H1 (cell line): ENCODE results near the gene LCE1D. TPM values are rescaled to one million over a fixed set of nuclear protein-coding genes. Genes with fewer than 3 reads are reported as not detected.

Source experiments
- CTCF ChIA-PET: fragments of 300-600 bp; sonication (Branson Sonifier 250); formaldehyde crosslinking; loops from one replicate; lab custom pipeline; 2021; ENCODE audit not compliant: partially characterized antibody; lab: Charles Lee
- POLR2A ChIA-PET: fragments of 300-600 bp; sonication (Branson Sonifier 250); formaldehyde crosslinking; loops from one replicate; lab custom pipeline; 2021; ENCODE audit warnings: inconsistent platforms; ENCODE audit not compliant: partially characterized antibody; lab: Charles Lee
- DNase-seq, 2 experiments: peaks; one replicate each; pipeline versions ENCODE4 v3.0.0 to v3.0.0-alpha.2; 2010 to 2022; ENCODE audit warnings: low spot score in 2 of 2, low read depth in 1 of 2, mixed read lengths in 1 of 2
- FAIRE-seq: peaks from 2 replicates; lab custom pipeline; 2011; peaks lifted over from hg19 to GRCh38; lab: Jason Lieb, UNC
- H2AFZ ChIP-seq: 2 replicates; pipeline ENCODE4 v1.8.1; 2012; ENCODE audit warnings: low read length, inconsistent platforms
- H2AK5ac ChIP-seq: 2 replicates; pipeline ENCODE4 v1.6.1; 2013; ENCODE audit warnings: low read depth, low read length
- H2BK120ac ChIP-seq: replicated peaks from 2 replicates; pipeline ENCODE3; 2013; ENCODE audit warnings: low read depth, low read length, inconsistent platforms
- H2BK12ac ChIP-seq: 2 replicates; pipeline ENCODE4 v1.6.1; 2013; ENCODE audit warnings: low read depth, low read length
- H2BK15ac ChIP-seq: 2 replicates; pipeline ENCODE4 v1.6.1; 2013; ENCODE audit warnings: low read length
- H2BK20ac ChIP-seq: 2 replicates; pipeline ENCODE4 v1.6.1; 2013; ENCODE audit warnings: low read length
- H2BK5ac ChIP-seq: 2 replicates; pipeline ENCODE4 v1.6.1; 2013; ENCODE audit warnings: low read depth, low read length
- H3K14ac ChIP-seq: 2 replicates; pipeline ENCODE4 v1.6.1; 2013; ENCODE audit warnings: inconsistent platforms; ENCODE audit not compliant: insufficient read length
- H3K18ac ChIP-seq: 2 replicates; pipeline ENCODE4 v1.6.1; 2013; ENCODE audit warnings: low read length; ENCODE audit errors: extremely low read depth
- H3K23ac ChIP-seq: 2 replicates; pipeline ENCODE4 v1.6.1; 2013; ENCODE audit warnings: inconsistent platforms; ENCODE audit not compliant: insufficient read length
- H3K23me2 ChIP-seq: 2 replicates; pipeline ENCODE4 v1.6.1; 2013; ENCODE audit warnings: low read depth, low read length
- H3K27ac ChIP-seq: 2 replicates; pipeline ENCODE4 v1.6.1; 2011; ENCODE audit warnings: low read depth, low read length, inconsistent platforms
- H3K27me3 ChIP-seq, 4 experiments: replicated peaks in 1 of 4; 1 replicate in 1 of 4; 2 replicates in 3 of 4; pipeline versions ENCODE4 v1.6.1 to v1.8.1; 2011 to 2013; ENCODE audit warnings: low read length in 3 of 4, mild to moderate bottlenecking in 3 of 4, inconsistent platforms in 2 of 4, mixed read lengths in 2 of 4, moderate library complexity in 1 of 4; ENCODE audit not compliant: control insufficient read depth in 3 of 4, insufficient read depth in 3 of 4; ENCODE audit errors: extremely low read depth in 1 of 4
- H3K36me3 ChIP-seq, 4 experiments: 2 replicates each; pipeline versions ENCODE4 v1.6.1 to v1.8.1; 2011 to 2013; ENCODE audit warnings: mild to moderate bottlenecking in 4 of 4, low read length in 3 of 4, moderate library complexity in 2 of 4, control low read depth in 1 of 4, inconsistent platforms in 1 of 4; ENCODE audit not compliant: insufficient read depth in 4 of 4, control insufficient read depth in 2 of 4
- H3K4ac ChIP-seq: replicated peaks from 2 replicates; pipeline ENCODE3; 2013; ENCODE audit warnings: low read length, low read depth, mixed read lengths, inconsistent platforms; ENCODE audit not compliant: insufficient read length
- H3K4me1 ChIP-seq, 4 experiments: replicated peaks in 1 of 4; 1 replicate in 1 of 4; 2 replicates in 3 of 4; pipeline versions ENCODE4 v1.6.1 to v1.8.1; 2011 to 2013; ENCODE audit warnings: low read length in 3 of 4, inconsistent platforms in 2 of 4, mixed read lengths in 1 of 4; ENCODE audit not compliant: insufficient read depth in 4 of 4, control insufficient read depth in 3 of 4
- H3K4me2 ChIP-seq, 2 experiments: 2 replicates each; pipeline versions ENCODE4 v1.6.1 to v1.8.1; 2011 to 2013; ENCODE audit warnings: low read depth in 2 of 2, low read length in 2 of 2, control low read depth in 1 of 2, inconsistent platforms in 1 of 2, mild to moderate bottlenecking in 1 of 2; ENCODE audit not compliant: insufficient read depth in 1 of 2
- H3K4me3 ChIP-seq, 4 experiments: fragments of 200-600, 300-600 bp in 1 of 4; sonication (generic), shearing (Covaris generic), sonication (Bioruptor Twin) in 1 of 4; 2 replicates each; pipeline versions ENCODE4 v1.5.1 to v1.8.1; 2011 to 2016; ENCODE audit warnings: low read length in 4 of 4, low read depth in 3 of 4, control low read depth in 2 of 4, inconsistent platforms in 2 of 4, mild to moderate bottlenecking in 2 of 4, mixed read lengths in 1 of 4, moderate library complexity in 1 of 4; ENCODE audit not compliant: insufficient read depth in 2 of 4; ENCODE audit errors: extremely low read depth in 1 of 4
- H3K56ac ChIP-seq: replicated peaks from 2 replicates; pipeline ENCODE3; 2013; ENCODE audit warnings: low read depth, mild to moderate bottlenecking, mixed read lengths, low read length, inconsistent platforms; ENCODE audit not compliant: insufficient read length
- H3K79me1 ChIP-seq: 2 replicates; pipeline ENCODE4 v1.6.1; 2013; ENCODE audit warnings: low read depth, low read length, control low read depth
- H3K79me2 ChIP-seq, 2 experiments: 2 replicates each; pipeline versions ENCODE4 v1.6.1 to v1.8.1; 2012 to 2013; ENCODE audit warnings: low read length in 2 of 2, mild to moderate bottlenecking in 2 of 2, inconsistent platforms in 1 of 2; ENCODE audit not compliant: insufficient read depth in 2 of 2, control insufficient read depth in 1 of 2
- H3K9ac ChIP-seq, 4 experiments: replicated peaks in 1 of 4; 1 replicate in 1 of 4; 2 replicates in 3 of 4; pipeline versions ENCODE4 v1.6.1 to v1.8.1; 2011 to 2013; ENCODE audit warnings: low read depth in 3 of 4, low read length in 3 of 4, control low read depth in 2 of 4, mild to moderate bottlenecking in 2 of 4, moderate library complexity in 2 of 4, inconsistent platforms in 1 of 4; ENCODE audit errors: extremely low read depth in 1 of 4
- H3K9me3 ChIP-seq, 2 experiments: 2 replicates each; pipeline versions ENCODE4 v1.6.1 to v1.8.1; 2012 to 2013; ENCODE audit warnings: mild to moderate bottlenecking in 2 of 2, moderate library complexity in 2 of 2, control low read depth in 1 of 2, inconsistent platforms in 1 of 2, low read depth in 1 of 2, low read length in 1 of 2, mixed read lengths in 1 of 2; ENCODE audit not compliant: insufficient read depth in 2 of 2
- H4K20me1 ChIP-seq, 2 experiments: replicated peaks in 1 of 2; 2 replicates each; pipeline versions ENCODE3 to v1.8.1; 2011 to 2013; ENCODE audit warnings: inconsistent platforms in 2 of 2, low read length in 2 of 2, mild to moderate bottlenecking in 1 of 2; ENCODE audit not compliant: insufficient read depth in 2 of 2, control insufficient read depth in 1 of 2
- H4K5ac ChIP-seq: 2 replicates; pipeline ENCODE4 v1.6.1; 2013; ENCODE audit warnings: low read length, low read depth, mixed read lengths, inconsistent platforms; ENCODE audit not compliant: insufficient read length
- H4K8ac ChIP-seq: 2 replicates; pipeline ENCODE4 v1.8.0; 2013; ENCODE audit warnings: mild to moderate bottlenecking, moderate library complexity, low read length, inconsistent platforms; ENCODE audit not compliant: insufficient read depth; ENCODE audit errors: extremely low read depth
- H4K91ac ChIP-seq: replicated peaks from 2 replicates; pipeline ENCODE3; 2013; ENCODE audit warnings: low read length, mixed read lengths, inconsistent platforms; ENCODE audit not compliant: insufficient read length
- SUZ12 ChIP-seq: fragments of 200-600 bp; sonication (generic); IDR thresholded peaks from 2 replicates; pipeline ENCODE4 v1.6.1; 2012; ENCODE audit warnings: mild to moderate bottlenecking, inconsistent platforms, low read length, moderate library complexity, mixed read lengths
- WGBS, 2 experiments: shearing (Covaris generic) in 1 of 2; methylation state at CpG; one replicate each; pipeline versions ENCODE4 v1.1.6 to v1.1.7; 2013 to 2015; ENCODE audit warnings: low lambda C conversion rate in 2 of 2, mixed read lengths in 2 of 2, inconsistent platforms in 1 of 2, low coverage in 1 of 2, missing lambda C conversion rate in 1 of 2; ENCODE audit not compliant: insufficient replicate concordance in 2 of 2, insufficient coverage in 1 of 2, insufficient read length in 1 of 2; ENCODE audit errors: extremely low coverage in 1 of 2, missing lambda C conversion rate in 1 of 2; 5-methylcytosine and 5-hydroxymethylcytosine counted together
- polyA plus RNA-seq, 7 experiments: library from polyadenylated mRNA; depleted of rRNA in 3 of 7; stranded (reverse) in 5 of 7; unstranded in 2 of 7; fragments of >200 nt in 5 of 7; fragments of 200-250 nt in 2 of 7; gene quantifications; 1 replicate in 5 of 7; 2 replicates in 1 of 7; 4 replicates in 1 of 7; pipeline versions ENCODE4 v1.2.1 to v1.2.3, GENCODE V29; 2011 to 2013; ENCODE audit warnings: missing spikeins in 2 of 7, mixed read lengths in 2 of 7
- total RNA-seq: library from RNA; stranded (reverse); fragmentation: NEBNext Ultra II Directional; extraction: Animal tissue kit (Norgen Biotek cat#: 25700); gene quantifications from 2 replicates; pipeline ENCODE4 v1.2.1, GENCODE V29; 2021

Gene LCE1D
- total and polyA plus RNA-seq, 2 of the 8 experiments (the other 6 are each of a cell fraction or from before 2014, with no cell fraction given), result not detected

DNA sequence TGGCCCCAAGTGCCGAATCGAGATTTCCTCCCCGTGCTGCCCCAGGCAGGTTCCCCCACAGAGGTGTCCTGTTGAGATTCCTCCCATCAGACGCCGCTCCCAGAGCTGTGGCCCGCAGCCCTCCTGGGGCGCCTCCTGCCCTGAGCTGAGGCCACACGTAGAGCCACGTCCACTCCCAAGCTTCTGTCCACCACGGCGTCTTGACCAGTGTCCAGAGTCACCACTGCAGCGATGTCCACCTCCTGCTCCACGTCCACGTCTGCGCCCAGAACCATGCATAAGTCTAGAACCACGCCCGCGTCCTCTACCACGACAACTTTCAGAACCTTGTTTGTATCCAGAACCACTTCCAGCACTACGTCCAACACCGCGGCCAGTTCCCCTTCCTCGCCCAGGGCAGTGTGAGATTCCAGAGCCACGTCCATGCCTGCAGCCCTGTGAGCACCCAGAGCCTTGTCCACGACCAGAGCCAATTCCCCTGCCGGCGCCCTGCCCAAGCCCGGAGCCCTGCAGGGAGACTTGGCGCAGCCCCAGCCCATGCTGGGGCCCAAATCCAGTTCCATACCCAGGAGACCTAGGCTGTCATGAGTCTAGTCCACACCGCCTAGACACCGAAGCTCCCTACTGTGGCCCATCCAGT lies 35.9 kb upstream of the LCE1D start:
- no peak for TF ChIP-seq SUZ12
- H3K4me1 ChIP-seq, result no peaks in the 10 kb centered on the region
- H3K4me3 ChIP-seq, result no peak overlapping the region
- H2AFZ ChIP-seq, result no peak overlapping the region
- no peaks in the 10 kb centered on the region for H3K79me1 ChIP-seq
- DNase-seq (no peak), FAIRE-seq (no peak)
- H4K91ac ChIP-seq, result no peak overlapping the region
- WGBS, 2 experiments, result 88% methylated on average over 31 of the region's 31 CpGs; no CpG with 5 or more reads in 1 of the 2 experiments
- H3K4me2 ChIP-seq, result no peak overlapping the region
- CTCF ChIA-PET, result no interaction called here
- H4K5ac ChIP-seq, result no peak overlapping the region
- H2BK20ac ChIP-seq, result no peak overlapping the region
- no peaks in the 10 kb centered on the region for H3K27me3 ChIP-seq
- H3K9me3 ChIP-seq, result peaks cover 83 to 89% of the 10 kb centered on the region in 2 experiments
- H3K14ac ChIP-seq, result no peak overlapping the region
- no peaks in the 10 kb centered on the region for H3K79me2 ChIP-seq
- H4K20me1 ChIP-seq, result no peaks in the 10 kb centered on the region
- POLR2A ChIA-PET, result no interaction called here
- H3K9ac ChIP-seq, result no peak overlapping the region
- H3K4ac ChIP-seq, result no peak overlapping the region
- H2BK120ac ChIP-seq, result no peak overlapping the region
- no peak overlapping the region for H3K56ac ChIP-seq
- H3K23me2 ChIP-seq, result no peaks in the 10 kb centered on the region
- no peak overlapping the region for H2AK5ac ChIP-seq
- H4K8ac ChIP-seq, result no peak overlapping the region
- no peaks in the 10 kb centered on the region for H3K36me3 ChIP-seq
- no peak overlapping the region for H2BK5ac ChIP-seq
- H3K27ac ChIP-seq, result no peak overlapping the region
- no peak overlapping the region for H2BK15ac ChIP-seq
- H3K18ac ChIP-seq, result no peak overlapping the region
- no peak overlapping the region for H2BK12ac ChIP-seq
- no peak overlapping the region for H3K23ac ChIP-seq
